Measurements from ENCODE around the gene IL1F10.

IL1F10 gene

GRCh38 chr2:113068249-113068648 lies 479 bp downstream of the IL1F10 start:
- no peak for TF ChIP-seq CTCF (IDR thresholded peaks at IDR 0.05; ENCODE audit: insufficient read depth, low read length, missing control alignments)
- POLR2A ChIA-PET = no interaction called here
- CTCF ChIA-PET = interaction anchor here (1.0 to 2.4 kb wide), 3 partner anchors 10 to 322 kb away, joined by 3 to 20 read pairs (median 3); no protein-coding TSS in a partner anchor
- H3K4me3 ChIP-seq (ENCODE audit: low read depth, low read length) = no peak overlapping the region
- no peak for DNase-seq (ENCODE audit: low read depth, low spot score)

GRCh38 chr2:113068706-113069485 lies 1.1 kb downstream of the IL1F10 start:
- CTCF ChIA-PET = interaction anchor here (1.0 to 2.4 kb wide), 3 partner anchors 10 to 321 kb away, joined by 3 to 20 read pairs (median 3); no protein-coding TSS in a partner anchor
- POLR2A ChIA-PET = no interaction called here
- H3K4me3 ChIP-seq (ENCODE audit: low read depth, low read length) = no peak overlapping the region
- TF ChIP-seq CTCF (IDR thresholded peaks at IDR 0.05; ENCODE audit: insufficient read depth, low read length, missing control alignments) = no peak
- DNase-seq (ENCODE audit: low read depth, low spot score) = no peak

GRCh38 chr2:113069676-113070605 lies 2.2 kb downstream of the IL1F10 start:
- ChIA-PET CTCF (interaction anchor here (1.0 to 2.4 kb wide), 3 partner anchors 9 to 320 kb away, joined by 3 to 20 read pairs (median 3); no protein-coding TSS in a partner anchor), POLR2A (no interaction called here)
- TF ChIP-seq CTCF (IDR thresholded peaks at IDR 0.05; ENCODE audit: insufficient read depth, low read length, missing control alignments) = no peak
- DNase-seq (ENCODE audit: low read depth, low spot score) = no peak
- H3K4me3 ChIP-seq (ENCODE audit: low read depth, low read length) = no peak overlapping the region

- ChIA-PET CTCF (interaction anchor here (1.0 kb wide), 1 partner anchor 68 kb away, joined by 3 read pairs; no protein-coding TSS in a partner anchor), POLR2A (no interaction called here)
- no peak overlapping the region for H3K4me3 ChIP-seq (ENCODE audit: low read depth, low read length)
- no peak for DNase-seq (ENCODE audit: low read depth, low spot score)
- TF ChIP-seq CTCF (IDR thresholded peaks at IDR 0.05; ENCODE audit: insufficient read depth, low read length, missing control alignments) = no peak
Observed at GRCh38 chr2:113070606-113070975, 2.8 kb downstream of the IL1F10 start.

GRCh38 chr2:113072584-113072983 lies 4.8 kb downstream of the IL1F10 start:
- DNase-seq (ENCODE audit: low read depth, low spot score) = no peak
- ChIA-PET POLR2A (no interaction called here), CTCF (interaction anchor here (0.7 kb wide), 1 partner anchor 318 kb away, joined by 3 read pairs; no protein-coding TSS in a partner anchor)
- no peak for TF ChIP-seq CTCF (IDR thresholded peaks at IDR 0.05; ENCODE audit: insufficient read depth, low read length, missing control alignments)
- no peak overlapping the region for H3K4me3 ChIP-seq (ENCODE audit: low read depth, low read length)

All from AG04449 (cell line).